Fibroblast of skin of right quadriceps (primary cell): Measurements from ENCODE around the gene AMFR.

Experiments used
- DNase-seq: peaks from one replicate; pipeline ENCODE4 v3.0.0-alpha.2; 2013

Gene AMFR

DNA sequence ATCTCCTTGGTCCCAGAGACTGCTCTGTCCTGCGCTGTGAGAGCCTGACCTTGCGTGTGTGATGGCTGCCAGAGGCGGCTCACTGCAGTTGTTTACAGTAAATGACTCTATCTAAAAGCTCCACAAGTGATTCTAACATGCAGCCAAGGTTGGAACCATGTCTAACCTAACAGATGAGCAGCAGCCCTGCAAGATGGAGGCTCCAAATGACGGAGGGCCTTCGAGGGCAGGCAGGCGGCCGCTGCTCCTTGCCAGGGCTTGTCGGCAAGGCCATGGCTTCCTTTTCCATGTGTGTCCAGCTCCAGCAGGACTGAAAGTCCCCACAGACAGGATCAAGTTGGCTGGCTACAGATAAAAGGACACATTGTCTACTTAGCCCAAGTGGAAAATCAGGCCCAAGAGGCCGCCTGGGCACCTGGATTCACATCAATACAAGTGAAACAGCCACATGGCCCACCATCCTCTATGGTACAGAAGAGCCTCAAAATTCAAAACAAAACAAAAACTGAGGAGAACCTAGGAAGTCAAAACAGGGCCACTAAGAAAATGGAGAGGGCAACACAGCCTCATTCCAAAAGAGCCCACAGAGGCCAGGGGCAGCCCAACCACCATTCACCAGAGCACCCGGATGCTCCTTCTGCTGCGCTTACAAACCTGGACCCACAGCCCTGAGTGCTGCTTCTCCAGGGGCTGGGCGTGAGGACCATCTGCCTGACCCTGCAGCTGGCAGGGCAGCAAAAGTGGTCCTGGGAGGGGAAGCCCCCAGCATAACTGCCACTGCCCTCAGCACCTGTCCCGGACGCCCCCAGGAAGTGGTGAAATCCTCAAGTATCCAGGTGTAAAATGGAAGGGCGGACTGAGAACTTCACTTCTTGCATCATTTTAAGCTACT is 65.0 kb downstream of the AMFR start:
- DNase-seq = no peak

DNA sequence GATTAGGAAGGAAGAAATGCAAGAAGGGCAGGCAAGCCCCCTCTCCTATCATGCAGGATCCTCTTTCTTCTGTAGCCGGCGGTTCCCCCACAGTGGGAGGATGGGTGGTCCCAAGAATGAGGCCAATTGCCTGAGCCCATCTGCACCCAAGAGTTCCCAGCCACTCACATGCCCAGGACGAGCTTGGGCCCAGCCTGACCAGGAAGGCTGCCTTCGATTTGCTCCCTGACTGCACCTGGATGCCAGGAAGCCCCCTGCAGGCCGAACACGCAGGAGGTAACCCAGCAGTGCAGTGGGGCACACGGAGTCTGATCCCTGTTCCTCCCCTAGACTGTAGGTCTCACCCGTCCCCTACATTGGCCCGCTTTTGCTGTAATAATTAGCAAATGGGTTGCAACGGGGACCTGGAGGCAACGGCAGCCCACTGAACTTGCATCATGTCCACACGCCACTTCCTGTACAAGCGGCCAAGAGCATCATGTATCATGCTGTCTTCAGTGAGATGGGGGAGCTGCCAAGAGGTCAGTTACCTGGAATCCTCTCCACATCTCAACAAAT is 67.5 kb downstream of the AMFR start:
- no peak for DNase-seq

- DNase-seq = peak; percentile 67
Measured at GRCh38 chr16:56357241-56357764, 68.0 kb downstream of the AMFR start.

GRCh38 chr16:56356276-56357240 is 68.8 kb downstream of the AMFR start:
- peak; percentile 81 for DNase-seq

DNA sequence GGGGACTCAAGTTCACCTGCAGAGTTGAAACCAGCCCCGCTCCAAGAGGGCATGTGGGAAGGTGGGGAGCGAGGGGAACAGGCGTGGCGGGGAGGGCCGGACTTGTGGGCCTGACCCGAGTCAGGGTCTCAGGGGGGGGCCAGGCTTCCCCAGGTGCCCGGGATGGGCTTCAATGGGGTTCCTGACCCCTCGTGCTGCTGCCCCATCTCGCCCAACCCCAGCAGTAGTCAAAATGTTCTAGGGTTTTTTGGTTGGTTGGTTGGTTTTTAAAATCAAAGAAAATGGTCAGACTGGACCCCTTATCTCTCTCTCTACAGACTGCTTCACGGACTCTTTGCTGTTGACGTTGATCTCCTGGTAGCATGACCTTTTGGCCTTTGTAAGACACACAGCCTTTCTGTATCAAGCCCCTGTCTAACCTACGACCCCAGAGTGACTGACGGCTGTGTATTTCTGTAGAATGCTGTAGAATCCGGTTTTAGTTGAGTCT is 69.5 kb downstream of the AMFR start:
- no peak for DNase-seq

GRCh38 chr16:56355221-56355620 is 70.1 kb downstream of the AMFR start:
- no peak for DNase-seq

- no peak for DNase-seq
Measured at GRCh38 chr16:56354746-56355145, 70.6 kb downstream of the AMFR start.

DNA sequence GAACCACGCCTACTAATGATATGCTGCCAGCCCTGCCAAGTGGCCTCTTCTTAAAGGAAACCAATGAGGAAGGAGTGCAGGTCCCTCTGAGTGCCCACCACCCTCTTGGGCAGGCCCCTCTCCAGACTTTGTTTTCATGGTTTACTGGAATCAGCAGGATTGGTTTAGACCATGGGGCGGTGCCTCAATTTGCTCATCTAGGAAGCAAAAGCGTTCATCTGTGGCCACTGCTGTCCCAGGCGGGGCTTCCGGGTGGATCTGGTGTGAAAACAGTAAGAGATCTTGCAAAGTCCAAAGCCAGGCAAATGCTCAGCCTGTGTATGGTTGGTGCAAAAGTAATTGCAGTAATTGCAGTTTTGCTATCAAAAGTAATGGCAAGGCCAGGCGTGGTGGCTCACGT is 71.3 kb downstream of the AMFR start:
- DNase-seq = no peak

DNA sequence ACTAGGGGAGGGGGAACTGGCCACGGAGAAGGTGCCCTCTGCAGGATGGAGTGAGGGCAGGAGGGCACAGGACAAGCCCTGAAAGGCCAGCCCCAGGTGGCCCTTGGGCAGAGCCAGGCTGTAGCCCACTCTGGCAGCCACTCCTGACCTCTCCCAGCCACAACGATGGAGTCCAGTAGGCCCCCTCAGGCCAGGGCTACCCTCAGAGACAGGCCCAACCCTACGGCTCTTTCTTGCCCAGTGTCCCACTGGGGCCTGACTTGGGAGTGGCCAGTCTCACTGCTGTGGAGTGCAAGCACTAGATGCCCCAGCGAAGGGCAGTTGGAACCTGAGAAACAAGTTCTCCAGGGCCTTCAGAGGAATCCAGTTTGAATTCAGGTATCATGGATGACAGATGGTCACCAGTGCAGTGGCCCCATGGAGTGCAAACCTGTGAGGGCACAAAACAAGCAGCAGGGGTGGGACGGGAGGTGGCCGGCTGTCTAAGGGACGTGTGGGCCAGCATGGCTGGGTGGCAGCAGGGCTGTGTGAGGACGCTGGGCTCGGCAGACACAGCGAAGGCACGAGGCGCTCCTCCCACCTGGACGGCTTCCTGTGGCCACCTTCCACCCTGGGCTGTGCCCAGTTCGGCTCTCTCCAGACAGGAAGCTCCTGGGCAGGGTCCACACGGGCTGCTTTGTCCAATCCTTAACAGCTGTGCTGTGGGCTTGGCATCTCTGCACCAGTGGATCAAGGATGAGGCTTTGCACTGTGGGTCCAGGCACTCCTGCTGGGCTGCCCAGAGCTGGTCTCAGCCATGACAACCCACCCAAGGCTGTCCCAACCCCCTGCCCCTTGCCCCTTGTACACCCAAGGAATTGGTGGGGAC is 72.1 kb downstream of the AMFR start:
- DNase-seq = no peak

GRCh38 chr16:56352351-56353053 is 72.8 kb downstream of the AMFR start:
- DNase-seq = no peak

- DNase-seq = no peak
Measured at GRCh38 chr16:56351481-56351880, 73.9 kb downstream of the AMFR start.

DNA sequence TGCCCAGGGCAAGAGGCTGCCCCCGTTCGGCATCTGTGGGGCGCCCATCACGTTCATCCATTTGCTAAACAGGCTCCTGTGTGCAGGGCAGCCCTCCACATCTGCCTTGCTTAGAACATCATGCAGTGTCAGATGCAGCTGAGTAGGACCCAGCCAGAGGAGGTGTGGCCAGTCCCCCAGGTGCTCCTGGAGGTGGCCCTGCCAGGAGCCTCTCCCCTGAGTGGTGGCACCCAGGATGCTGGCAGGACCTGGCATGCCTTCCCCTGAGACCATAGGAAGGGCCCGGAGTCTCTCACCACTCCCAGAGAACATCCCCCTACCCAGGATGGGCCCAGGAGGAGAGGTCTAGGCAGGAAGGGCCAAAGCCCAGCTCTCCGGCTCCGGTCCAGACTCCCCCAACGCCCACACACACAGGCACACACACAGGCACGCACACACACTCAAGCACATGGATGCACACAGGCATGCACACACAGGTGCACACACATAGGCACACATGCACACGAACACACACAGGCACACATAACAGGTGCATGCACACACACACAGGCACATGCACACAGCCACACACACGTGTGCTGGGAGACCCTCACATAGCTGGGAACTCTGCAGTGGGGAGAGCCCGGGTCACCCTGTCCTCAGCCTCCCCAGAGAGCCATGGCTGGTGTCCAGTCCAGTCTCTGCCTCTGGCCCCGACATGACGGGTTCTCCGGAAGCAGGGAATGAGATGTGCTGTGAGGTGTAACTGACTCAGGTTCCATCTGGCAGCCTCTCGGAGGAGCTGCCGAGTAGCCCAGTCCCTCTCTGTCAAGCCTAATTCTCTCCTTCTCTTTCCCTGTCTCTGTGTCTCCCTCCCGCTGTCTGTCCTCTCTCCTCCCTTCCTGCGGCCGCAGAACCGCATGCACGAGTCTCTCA is 74.6 kb downstream of the AMFR start:
- no peak for DNase-seq

DNA sequence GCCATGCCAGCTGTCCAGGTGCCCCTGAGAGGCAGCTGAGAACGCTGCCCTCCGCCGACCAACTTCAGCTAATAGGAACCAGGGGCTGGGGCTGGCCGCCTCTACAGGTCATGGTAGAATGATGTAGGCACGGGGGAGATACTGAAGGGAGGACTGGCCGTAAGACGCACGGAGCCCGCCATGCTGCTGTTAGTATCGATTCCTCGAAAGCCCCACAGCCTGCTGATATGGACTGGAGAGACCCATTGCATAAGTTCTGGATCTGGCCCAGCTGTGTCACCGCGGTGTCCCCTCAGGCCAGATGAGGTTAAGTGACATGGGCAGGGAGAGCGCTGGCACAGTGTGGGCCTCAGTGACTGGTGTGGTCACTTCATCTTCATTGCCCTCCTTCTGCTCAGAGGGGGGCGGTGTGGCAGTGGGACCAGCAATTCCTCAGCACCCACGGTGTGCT is 75.6 kb downstream of the AMFR start:
- no peak for DNase-seq

GRCh38 chr16:56349086-56349415 is 76.3 kb downstream of the AMFR start:
- DNase-seq = no peak

DNA sequence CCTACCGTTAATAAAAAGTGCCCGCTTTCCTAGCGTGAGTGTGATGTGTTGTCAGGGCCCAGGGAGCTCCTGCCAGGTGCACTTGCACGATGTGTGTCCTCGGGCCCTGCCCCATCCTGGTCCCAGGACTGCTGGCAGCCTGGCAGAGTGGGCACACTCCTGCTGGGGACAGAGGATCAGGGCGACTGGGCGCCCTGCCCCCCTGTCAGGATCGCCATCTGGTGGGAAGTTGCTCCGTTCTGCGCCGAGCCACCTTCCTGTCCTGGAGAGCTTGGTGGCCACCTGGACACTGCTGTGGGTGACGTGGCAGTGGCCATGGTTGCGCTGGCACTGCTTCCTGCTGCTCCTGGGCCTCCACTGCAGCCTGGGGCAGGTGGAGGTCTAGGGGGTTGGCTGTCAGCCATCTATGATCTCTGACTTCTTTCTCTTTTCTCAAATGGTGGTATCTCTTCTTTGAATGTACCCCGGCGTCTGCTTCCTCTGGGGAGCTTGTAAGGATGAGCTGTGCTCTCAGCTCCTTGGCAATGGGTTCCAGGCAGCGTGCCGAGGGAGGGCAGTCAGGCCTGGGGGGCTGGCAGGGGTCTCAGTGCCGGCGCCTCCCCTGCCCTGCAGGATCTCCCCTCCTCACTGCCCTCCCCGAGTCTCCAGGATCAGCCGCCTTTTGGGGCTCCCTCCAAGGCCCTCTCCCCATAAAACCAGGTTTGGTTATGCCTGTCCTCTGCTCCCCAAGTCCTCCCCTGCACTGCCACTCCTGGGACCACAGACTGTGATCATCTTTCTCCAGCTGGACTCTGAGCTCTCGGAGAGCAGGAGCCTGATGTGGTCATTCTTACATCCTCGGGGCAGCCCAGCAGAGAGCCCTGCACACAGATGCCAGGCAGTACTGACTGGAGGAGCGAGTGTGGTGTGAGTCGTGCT is 76.9 kb downstream of the AMFR start:
- no peak for DNase-seq

GRCh38 chr16:56347670-56348069 is 77.7 kb downstream of the AMFR start:
- no peak for DNase-seq

DNA sequence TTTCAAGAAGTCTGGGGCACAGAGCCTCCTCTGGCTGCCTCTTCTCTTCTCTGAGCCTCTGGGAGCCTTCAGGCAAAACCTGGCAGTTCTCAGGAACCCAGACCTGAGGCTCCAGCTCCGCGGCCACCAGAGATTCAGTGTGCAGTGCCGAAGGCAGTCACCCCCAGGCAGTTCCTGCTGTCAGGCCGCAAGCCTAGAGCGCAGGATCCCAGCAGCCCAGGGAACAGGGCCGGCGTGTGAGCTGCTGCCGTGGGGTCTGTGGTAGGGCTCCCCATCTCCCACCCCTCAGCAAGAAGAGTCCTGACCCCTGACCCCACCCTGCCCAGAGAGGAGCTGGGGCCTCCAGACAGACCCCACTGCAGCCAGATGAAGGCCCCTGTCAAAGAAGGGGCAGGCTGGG is 78.2 kb downstream of the AMFR start:
- no peak for DNase-seq

GRCh38 chr16:56346131-56346890 is 79.0 kb downstream of the AMFR start:
- no peak for DNase-seq
